SHP77 treated with DMSO at 0.1 percent for 48 hours (cell line): ENCODE results near the gene MYO10.
"Not testable (repeated sequence)": the region's sequence is repeated elsewhere in the genome, so short reads cannot be mapped to it uniquely, and the experiment has no call there.

Experiments
- DNase-seq: peaks from one replicate; lab custom pipeline; 2025; lab: John Stamatoyannopoulos, UW

The MYO10 gene

GRCh38 chr5:16862777-16863176 is 73.3 kb downstream of the MYO10 start:
- DNase-seq = no peak

GRCh38 chr5:16859346-16859745 is 76.7 kb downstream of the MYO10 start:
- no peak for DNase-seq

DNA sequence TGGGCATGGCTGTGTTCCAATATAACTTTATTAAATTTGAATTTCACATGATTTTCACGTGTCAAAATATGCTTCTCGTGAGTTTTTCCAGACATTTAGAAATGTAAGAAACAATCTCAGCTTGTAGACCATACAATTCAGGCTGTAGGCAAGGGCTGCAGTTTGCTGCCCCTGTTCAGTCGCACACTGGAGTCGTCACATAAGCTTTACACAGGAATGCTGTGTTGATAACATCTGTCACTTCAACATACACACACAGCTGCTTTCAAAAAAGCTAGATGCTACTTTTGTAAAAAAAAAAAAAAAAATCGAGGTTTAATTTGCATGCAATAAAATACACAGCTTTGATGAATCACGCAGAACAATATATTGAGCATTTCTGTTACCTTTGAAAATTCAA is 77.9 kb downstream of the MYO10 start:
- DNase-seq = no peak

- no peak for DNase-seq
Observed at GRCh38 chr5:16857635-16858034, 78.5 kb downstream of the MYO10 start.

GRCh38 chr5:16856531-16856930 is 79.6 kb downstream of the MYO10 start:
- no peak for DNase-seq

- no peak for DNase-seq
Observed at GRCh38 chr5:16855898-16856297, 80.2 kb downstream of the MYO10 start.

GRCh38 chr5:16855485-16855884 is 80.6 kb downstream of the MYO10 start:
- DNase-seq = no peak

DNA sequence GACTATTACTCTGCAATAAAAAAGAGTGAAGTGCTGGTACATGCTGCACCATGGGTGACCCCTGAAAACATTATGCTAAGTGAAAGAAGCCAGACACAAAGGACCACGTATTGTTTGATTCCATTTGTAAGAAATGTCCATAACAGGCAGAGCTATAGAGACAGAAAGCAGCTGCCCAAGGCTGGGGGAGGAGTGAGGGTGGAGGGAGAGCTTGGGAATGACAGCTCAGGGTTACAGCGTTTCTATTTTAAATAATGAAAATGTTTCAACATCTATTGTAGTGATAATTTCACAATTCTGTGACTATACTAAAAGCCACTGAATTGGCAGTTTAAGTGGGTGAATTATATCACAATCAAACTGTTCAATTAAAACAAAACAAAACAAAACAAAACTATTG is 81.7 kb downstream of the MYO10 start:
- no peak for DNase-seq

DNA sequence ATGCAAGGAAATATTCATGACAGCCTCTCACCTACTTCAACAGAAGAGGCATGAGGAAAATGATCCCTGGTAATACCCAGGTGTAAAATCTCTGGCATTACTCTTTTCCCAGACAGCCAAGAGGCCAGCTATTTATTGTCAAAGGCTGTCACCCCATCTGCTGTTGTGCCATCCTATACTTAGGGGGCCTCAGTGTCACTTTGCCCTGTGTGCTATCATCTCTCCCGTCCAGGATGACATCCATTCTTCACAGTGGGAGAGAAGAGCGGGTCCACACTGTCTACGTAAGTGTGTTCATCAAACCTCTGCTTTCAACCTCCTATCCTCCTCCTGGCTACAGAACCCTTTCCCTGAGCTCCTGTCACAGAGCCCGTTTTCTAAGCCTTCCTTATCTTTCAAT is 82.6 kb downstream of the MYO10 start:
- no peak for DNase-seq

- DNase-seq = no peak
Observed at GRCh38 chr5:16852251-16853005, 83.7 kb downstream of the MYO10 start.

DNA sequence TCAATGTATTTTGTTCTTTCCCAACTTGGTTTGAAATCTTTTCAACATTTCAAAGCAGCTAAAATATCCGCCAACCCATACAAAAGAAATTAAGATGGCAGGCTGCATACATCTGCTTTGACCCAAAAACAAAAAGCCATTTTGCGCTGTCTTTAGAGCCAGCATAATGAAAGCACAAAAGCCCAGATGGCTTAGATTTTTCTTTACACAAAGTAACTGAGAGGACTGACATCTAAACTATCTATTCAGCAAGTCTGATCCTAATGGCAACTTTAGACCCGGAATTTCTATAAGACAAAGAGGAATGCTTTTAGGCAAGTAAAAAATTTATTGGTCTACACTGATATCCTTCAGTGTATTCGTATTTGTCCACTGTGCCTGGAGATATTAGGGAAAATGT is 86.3 kb downstream of the MYO10 start:
- no peak for DNase-seq

DNA sequence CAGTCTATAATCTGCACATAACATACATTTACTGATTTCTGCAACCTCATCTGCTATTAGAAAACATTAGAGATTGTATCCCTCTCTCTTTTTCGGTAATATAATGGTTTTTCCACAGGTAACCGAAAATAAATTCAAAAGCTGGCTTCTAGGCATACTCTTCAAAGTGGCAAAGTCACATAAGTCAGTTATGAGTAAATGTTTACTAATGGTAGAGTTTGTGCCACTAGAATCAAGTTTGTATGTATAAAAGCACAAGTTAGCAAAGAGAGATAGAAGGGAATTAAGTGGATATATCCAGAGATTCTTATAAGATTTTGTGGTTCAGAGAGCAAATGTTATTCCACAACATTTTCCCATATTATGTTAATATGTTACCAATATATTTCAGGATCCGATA is 86.9 kb downstream of the MYO10 start:
- no peak for DNase-seq

- DNase-seq = no peak
Observed at GRCh38 chr5:16844952-16845351, 91.1 kb downstream of the MYO10 start.

DNA sequence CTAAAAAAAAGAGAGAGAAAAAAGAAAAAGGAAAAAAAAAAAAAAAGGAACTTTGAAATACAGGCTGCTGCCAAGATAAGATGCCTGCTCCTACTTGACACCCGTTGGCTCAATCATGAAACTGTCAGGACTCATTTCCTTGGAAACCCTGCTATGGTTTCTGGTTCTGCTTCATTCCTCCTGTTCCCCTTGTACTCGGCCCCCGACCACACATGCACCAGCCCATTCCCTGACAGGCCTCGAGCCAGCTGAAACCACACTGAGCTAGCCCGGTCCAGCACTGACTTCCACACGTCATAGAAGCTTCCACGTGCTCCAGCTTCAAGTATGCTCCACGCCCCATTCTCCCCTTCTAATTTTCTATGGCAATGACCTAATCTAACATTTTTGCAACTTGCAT is 93.2 kb downstream of the MYO10 start:
- no peak for DNase-seq

GRCh38 chr5:16841416-16841815 is 94.7 kb downstream of the MYO10 start:
- DNase-seq = no peak

GRCh38 chr5:16837305-16837704 is 98.8 kb downstream of the MYO10 start:
- DNase-seq = no peak

GRCh38 chr5:16834029-16834428 is 102.1 kb downstream of the MYO10 start:
- no peak for DNase-seq

DNA sequence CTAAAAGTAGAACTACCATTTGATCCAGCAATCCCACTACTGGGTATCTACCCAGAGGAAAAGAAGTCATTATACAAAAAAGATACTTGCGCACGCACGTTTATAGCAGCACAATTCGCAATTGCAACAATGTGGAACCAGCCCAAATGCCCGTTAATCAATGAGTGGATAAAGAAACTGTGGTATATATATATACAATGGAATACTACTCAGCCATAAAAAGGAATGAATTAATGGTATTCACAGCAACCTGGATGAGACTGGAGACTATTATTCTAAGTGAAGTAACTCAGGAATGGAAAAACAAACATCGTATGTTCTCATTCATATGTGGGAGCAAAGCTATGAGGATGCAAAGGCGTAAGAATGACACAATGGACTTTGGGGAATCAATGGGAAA is 104.8 kb downstream of the MYO10 start:
- DNase-seq = not testable (repeated sequence)

- no peak for DNase-seq
Observed at GRCh38 chr5:16827755-16828154, 108.3 kb downstream of the MYO10 start.

DNA sequence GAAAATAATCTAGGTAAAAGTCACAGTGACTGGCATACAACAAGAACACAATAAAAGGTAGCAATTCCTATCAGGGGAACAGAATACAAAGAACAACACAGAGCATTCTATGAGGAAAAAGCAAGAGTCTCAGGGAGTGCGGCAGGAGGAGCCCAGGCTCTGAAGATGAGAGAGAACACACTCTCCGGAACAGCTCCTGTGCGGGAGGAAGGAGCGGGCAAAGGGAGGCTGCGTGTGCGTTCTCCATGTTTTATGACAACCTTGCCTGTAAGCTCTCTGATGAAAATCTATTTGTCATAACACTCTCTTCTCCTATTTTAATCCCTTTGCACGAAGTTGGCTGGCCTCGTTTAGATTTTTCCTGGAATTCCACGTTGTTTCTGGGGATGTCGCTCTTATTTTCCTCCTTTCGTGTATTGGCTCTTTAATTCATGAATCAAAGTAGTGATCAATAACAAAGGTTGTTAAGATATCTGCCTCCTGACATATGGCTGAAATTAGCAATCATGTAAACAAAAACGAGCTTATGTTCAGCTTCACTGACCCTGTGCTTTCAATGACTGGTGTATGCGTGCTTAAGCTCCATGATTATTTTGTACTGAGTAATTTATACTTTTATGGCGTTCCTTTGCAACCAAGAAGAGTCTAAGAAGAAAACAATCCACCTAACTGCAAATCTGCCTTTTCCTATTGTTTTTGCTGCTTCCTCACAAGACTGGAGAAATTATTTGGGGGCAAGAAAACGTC is 109.5 kb downstream of the MYO10 start:
- DNase-seq = no peak

- no peak for DNase-seq
Observed at GRCh38 chr5:16819522-16820167, 116.4 kb downstream of the MYO10 start.

GRCh38 chr5:16815432-16815831 is 120.7 kb downstream of the MYO10 start:
- no peak for DNase-seq

GRCh38 chr5:16812911-16813310 is 123.2 kb downstream of the MYO10 start:
- no peak for DNase-seq
